ENCODE data around the gene SV2B. TPM values are rescaled to one million over a fixed set of nuclear protein-coding genes. Genes with fewer than 3 reads are reported as not detected.

SV2B gene
- total and polyA plus RNA-seq, 9 of the 15 experiments (the other 6 are each of a cell fraction or from before 2014, with no cell fraction given): 0.01 to 0.25 (median 0.11) TPM

DNA sequence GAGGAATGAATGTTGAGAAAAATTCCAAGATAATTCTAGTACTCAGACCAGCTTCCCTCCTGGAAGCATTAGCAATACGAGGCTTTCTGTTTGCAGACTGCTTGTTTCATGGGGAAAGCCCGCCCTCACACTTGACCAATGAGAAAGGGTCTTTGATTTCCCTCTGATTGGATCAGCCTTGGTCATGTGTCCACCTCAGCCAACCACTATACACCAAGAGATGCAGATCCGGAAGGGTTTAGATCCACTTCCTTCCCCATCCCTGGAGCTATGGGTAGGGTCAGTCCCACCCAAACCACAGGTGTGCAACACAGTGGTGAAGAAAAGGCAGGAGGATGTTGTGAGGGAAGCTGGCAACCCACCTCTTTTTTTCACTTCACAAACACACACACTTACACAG is 154.7 kb downstream of the SV2B start (continued):
- TF ChIP-seq, protein P1, sequence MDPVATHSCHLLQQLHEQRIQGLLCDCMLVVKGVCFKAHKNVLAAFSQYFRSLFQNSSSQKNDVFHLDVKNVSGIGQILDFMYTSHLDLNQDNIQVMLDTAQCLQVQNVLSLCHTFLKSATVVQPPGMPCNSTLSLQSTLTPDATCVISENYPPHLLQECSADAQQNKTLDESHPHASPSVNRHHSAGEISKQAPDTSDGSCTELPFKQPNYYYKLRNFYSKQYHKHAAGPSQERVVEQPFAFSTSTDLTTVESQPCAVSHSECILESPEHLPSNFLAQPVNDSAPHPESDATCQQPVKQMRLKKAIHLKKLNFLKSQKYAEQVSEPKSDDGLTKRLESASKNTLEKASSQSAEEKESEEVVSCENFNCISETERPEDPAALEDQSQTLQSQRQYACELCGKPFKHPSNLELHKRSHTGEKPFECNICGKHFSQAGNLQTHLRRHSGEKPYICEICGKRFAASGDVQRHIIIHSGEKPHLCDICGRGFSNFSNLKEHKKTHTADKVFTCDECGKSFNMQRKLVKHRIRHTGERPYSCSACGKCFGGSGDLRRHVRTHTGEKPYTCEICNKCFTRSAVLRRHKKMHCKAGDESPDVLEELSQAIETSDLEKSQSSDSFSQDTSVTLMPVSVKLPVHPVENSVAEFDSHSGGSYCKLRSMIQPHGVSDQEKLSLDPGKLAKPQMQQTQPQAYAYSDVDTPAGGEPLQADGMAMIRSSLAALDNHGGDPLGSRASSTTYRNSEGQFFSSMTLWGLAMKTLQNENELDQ (CRISPR knock-in tag; IDR thresholded peaks at IDR 0.05; ENCODE audit: borderline replicate concordance): no peak
- TF ChIP-seq, protein P2, sequence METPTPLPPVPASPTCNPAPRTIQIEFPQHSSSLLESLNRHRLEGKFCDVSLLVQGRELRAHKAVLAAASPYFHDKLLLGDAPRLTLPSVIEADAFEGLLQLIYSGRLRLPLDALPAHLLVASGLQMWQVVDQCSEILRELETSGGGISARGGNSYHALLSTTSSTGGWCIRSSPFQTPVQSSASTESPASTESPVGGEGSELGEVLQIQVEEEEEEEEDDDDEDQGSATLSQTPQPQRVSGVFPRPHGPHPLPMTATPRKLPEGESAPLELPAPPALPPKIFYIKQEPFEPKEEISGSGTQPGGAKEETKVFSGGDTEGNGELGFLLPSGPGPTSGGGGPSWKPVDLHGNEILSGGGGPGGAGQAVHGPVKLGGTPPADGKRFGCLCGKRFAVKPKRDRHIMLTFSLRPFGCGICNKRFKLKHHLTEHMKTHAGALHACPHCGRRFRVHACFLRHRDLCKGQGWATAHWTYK (CRISPR knock-in tag; IDR thresholded peaks at IDR 0.05): no peak
- no peak for TF ChIP-seq ZNF121 (CRISPR knock-in tag; conservative IDR thresholded peaks at IDR 0.05)
- TF ChIP-seq CSDE1 (IDR thresholded peaks at IDR 0.05): no peak
- TF ChIP-seq MCM3 (IDR thresholded peaks at IDR 0.05): no peak
- TF ChIP-seq NR2C2 (CRISPR knock-in tag; IDR thresholded peaks at IDR 0.05): no peak
- peak; percentile 18; the same call in 1 of the 2 replicates for TF ChIP-seq NR2C2 (tag; IDR thresholded peaks at IDR 0.05)

DNA sequence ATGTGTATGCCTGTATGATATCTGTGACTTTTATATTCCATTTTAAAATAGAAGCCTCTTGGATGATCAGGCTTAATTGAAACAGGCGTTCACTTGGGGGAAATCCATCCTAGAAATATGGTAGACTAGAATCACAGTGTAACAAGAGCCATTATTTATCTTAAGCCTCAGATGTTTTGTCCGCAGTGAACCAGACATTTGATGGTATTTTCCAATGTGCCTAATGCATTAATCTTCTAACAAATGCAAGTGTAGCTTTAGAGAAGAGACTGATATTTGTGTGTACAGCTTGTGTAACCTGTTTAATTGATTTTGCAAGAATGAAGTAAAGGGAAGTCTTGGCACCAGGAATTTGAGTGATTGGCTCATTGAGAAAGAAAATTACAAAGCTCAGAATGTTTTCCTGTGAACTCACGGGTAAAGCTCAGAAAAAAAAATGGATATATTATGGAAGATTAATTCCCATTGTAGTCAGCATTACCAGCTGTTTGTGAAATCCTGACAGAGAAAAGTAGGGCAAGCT is 155.7 kb downstream of the SV2B start:
- WGBS (ENCODE audit: insufficient coverage, low coverage, missing lambda C conversion rate): 0% methylated on average over 3 of the region's 3 CpGs
- no peak overlapping the region for H3K27ac ChIP-seq (ENCODE audit: extremely low read depth, low read depth, low read length)
- H3K27me3 ChIP-seq (ENCODE audit: control insufficient read depth in 2 of 2, insufficient read depth in 2 of 2, low read length in 2 of 2): peaks cover 3 to 18% of the 10 kb centered on the region in 2 experiments; a peak in 3 of 5 replicates
- H3K9me1 ChIP-seq (ENCODE audit: control insufficient read depth, insufficient read depth, low read length): no peaks in the 10 kb centered on the region
- no peak overlapping the region for H3K9ac ChIP-seq (ENCODE audit: insufficient read depth in 1 of 2, low read depth in 2 of 2, low read length in 2 of 2)
- ChIA-PET POLR2A (interaction anchor here (0.7 to 1.3 kb wide), 3 partner anchors 11 to 16 kb away, joined by 3 to 6 read pairs (median 4); no protein-coding TSS in a partner anchor), CTCF (ENCODE audit: low intra/inter-chr PET ratio) (no interaction called here)
- no peak overlapping the region for H3K4me3 ChIP-seq
- no peaks in the 10 kb centered on the region for H3K79me2 ChIP-seq (ENCODE audit: control insufficient read depth, insufficient read depth, low read length)
- intact Hi-C loops (cut with micrococcal nuclease): no loop called here
- H3K4me1 ChIP-seq (replicated peaks in 1 of 2; ENCODE audit: control insufficient read depth in 2 of 2, insufficient read depth in 2 of 2, low read length in 2 of 2): no peaks in the 10 kb centered on the region
- ATAC-seq: no peak
- H3K36me3 ChIP-seq (ENCODE audit: control insufficient read depth, insufficient read depth, low read length): no peaks in the 10 kb centered on the region
- H4K20me1 ChIP-seq (replicated peaks; ENCODE audit: control insufficient read depth, insufficient read depth, low read length): no peaks in the 10 kb centered on the region
- no TSS peak for BruUV-seq (replicated peaks)
- no peak for FAIRE-seq
- H2AFZ ChIP-seq (ENCODE audit: low read depth, low read length): no peak overlapping the region
- DNase-seq (ENCODE audit: extremely low read depth in 1 of 4, low spot score in 3 of 4): no peak
- in situ Hi-C loops (cut with MboI): no loop called here
- H3K4me2 ChIP-seq (ENCODE audit: insufficient read depth, low read length): no peak overlapping the region
- no peaks in the 10 kb centered on the region for H3K9me3 ChIP-seq (replicated peaks; ENCODE audit: control insufficient read depth, insufficient read depth, low read depth, low read length)
- no peak for TF ChIP-seq ZNF778 (CRISPR knock-in tag; IDR thresholded peaks at IDR 0.05)
- TF ChIP-seq, protein P3, sequence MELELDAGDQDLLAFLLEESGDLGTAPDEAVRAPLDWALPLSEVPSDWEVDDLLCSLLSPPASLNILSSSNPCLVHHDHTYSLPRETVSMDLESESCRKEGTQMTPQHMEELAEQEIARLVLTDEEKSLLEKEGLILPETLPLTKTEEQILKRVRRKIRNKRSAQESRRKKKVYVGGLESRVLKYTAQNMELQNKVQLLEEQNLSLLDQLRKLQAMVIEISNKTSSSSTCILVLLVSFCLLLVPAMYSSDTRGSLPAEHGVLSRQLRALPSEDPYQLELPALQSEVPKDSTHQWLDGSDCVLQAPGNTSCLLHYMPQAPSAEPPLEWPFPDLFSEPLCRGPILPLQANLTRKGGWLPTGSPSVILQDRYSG (tag; conservative IDR thresholded peaks at IDR 0.05; ENCODE audit: low read depth): no peak
- TF ChIP-seq ILF3 (IDR thresholded peaks at IDR 0.05; ENCODE audit: borderline replicate concordance): no peak
- TF ChIP-seq DNMT1 (IDR thresholded peaks at IDR 0.05): no peak
- TF ChIP-seq TEAD2 (tag; IDR thresholded peaks at IDR 0.05): no peak
- no peak for TF ChIP-seq ELF1 (tag; IDR thresholded peaks at IDR 0.05)
- TF ChIP-seq ZNF282 (CRISPR knock-in tag; IDR thresholded peaks at IDR 0.05): no peak
- no peak for TF ChIP-seq ZNF589 (CRISPR knock-in tag; IDR thresholded peaks at IDR 0.05; ENCODE audit: low read depth)
- TF ChIP-seq MTA2 (IDR thresholded peaks at IDR 0.05; ENCODE audit: low read depth): no peak
- TF ChIP-seq RBM25 (IDR thresholded peaks at IDR 0.05; ENCODE audit: low read depth, low read length, severe bottlenecking): no peak

Data from K562 (cell line).